Brain microvascular endothelial cell (primary cell): Measurements from ENCODE around the gene ATP6V0A1.

Experiments
- DNase-seq: peaks from one replicate; pipeline ENCODE4 v3.0.0-alpha.2; 2020
- H3K27ac ChIP-seq: fragments of 250-450 bp; sonication (Bioruptor Pico); 2 replicates; pipeline ENCODE4 v1.5.1; 2020; ENCODE audit warnings: mild to moderate bottlenecking, moderate library complexity
- H3K27me3 ChIP-seq: fragments of 250-450 bp; sonication (Bioruptor Pico); replicated peaks from 2 replicates; pipeline ENCODE4 v1.5.1; 2020; ENCODE audit warnings: mild to moderate bottlenecking
- H3K36me3 ChIP-seq: fragments of 250-450 bp; sonication (Bioruptor Pico); replicated peaks from 2 replicates; pipeline ENCODE4 v1.5.1; 2020; ENCODE audit warnings: mild to moderate bottlenecking
- H3K4me3 ChIP-seq: 2 replicates; pipeline ENCODE4 v1.5.1; 2011; ENCODE audit warnings: low read depth, mild to moderate bottlenecking, control low read depth, low read length, moderate library complexity
- CTCF ChIP-seq: IDR thresholded peaks from 2 replicates; pipeline ENCODE4 v1.5.1; 2011; ENCODE audit warnings: low read depth, mild to moderate bottlenecking, moderate library complexity, low read length, control low read depth, inconsistent platforms; ENCODE audit errors: missing control alignments
- in situ Hi-C: cut with HindIII; loops from 2 replicates; pipeline ENCODE4 v1.10.0; 2017; ENCODE audit warnings: low sequenced_read_pairs, low pct_ligation_motif_present

Gene ATP6V0A1

GRCh38 chr17:42571435-42572225 lies 113.0 kb downstream of the ATP6V0A1 start:
- in situ Hi-C loops: no loop called here
- no peak overlapping the region for H3K4me3 ChIP-seq
- H3K27me3 ChIP-seq: no peaks in the 10 kb centered on the region
- no peak for DNase-seq
- H3K27ac ChIP-seq: no peak overlapping the region
- no peak for TF ChIP-seq CTCF
- H3K36me3 ChIP-seq: peaks cover 49% of the 10 kb centered on the region
